ENCODE data around the gene MGAT4A. TPM values are rescaled to one million over a fixed set of nuclear protein-coding genes. Genes with fewer than 3 reads are reported as not detected.

Gene MGAT4A
- total and polyA plus RNA-seq, 2 experiments from 2014 or later: 4.4 to 5.6 TPM

DNA sequence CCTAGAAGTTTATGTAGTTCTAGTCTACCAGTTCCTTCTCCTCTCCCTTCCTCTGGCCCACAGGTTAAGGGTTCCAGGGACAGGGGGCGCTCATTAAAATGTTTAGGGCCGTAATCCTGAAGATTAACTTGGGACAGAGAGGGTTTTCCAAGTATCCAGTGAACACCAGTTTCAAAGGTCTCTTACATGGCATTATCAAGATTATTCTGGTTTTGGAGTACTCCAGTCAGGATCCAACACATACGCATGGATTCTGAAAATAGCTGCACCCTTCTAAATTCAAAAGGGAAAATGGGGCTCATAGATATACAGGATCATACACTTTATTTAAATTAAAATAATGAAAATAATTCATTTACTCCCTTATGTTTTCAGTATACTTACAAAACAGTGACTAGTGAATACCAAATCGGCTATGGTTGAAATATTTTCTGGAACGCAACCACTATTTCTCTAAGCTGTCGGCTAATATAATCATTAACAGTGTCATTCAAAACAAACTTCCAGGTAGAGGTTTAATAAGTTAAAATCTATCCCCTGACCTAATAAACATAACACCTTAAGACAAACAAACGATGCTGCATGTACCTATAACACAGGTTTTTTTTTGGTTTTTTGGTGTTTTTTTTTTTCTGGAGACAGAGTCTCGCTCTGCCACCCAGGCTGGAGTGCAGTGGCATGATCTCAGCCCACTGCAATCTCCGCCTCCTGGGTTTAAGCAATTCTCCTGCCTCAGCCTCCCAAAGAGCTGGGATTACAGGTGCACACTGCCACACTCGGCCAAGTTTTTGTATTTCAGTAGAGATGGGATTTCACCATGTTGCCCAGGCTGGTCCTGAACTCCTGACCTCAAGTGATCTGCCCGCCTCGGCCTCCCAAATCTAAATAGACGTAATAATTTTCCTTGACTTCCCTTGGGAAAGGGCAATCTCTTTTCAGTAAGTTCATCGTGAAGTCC is 44.7 kb downstream of the MGAT4A start:
- peaks cover 4% of the 10 kb centered on the region for H3K4me1 Mint-ChIP-seq
- no peak overlapping the region for H2AFZ ChIP-seq
- H3K36me3 Mint-ChIP-seq (ENCODE audit: low read depth): no peaks in the 10 kb centered on the region
- H3K4me2 ChIP-seq: no peak overlapping the region
- no peaks in the 10 kb centered on the region for H4K20me1 ChIP-seq (replicated peaks; ENCODE audit: insufficient read depth)
- no peak overlapping the region for H3K4me3 Mint-ChIP-seq
- TF ChIP-seq, protein P1, sequence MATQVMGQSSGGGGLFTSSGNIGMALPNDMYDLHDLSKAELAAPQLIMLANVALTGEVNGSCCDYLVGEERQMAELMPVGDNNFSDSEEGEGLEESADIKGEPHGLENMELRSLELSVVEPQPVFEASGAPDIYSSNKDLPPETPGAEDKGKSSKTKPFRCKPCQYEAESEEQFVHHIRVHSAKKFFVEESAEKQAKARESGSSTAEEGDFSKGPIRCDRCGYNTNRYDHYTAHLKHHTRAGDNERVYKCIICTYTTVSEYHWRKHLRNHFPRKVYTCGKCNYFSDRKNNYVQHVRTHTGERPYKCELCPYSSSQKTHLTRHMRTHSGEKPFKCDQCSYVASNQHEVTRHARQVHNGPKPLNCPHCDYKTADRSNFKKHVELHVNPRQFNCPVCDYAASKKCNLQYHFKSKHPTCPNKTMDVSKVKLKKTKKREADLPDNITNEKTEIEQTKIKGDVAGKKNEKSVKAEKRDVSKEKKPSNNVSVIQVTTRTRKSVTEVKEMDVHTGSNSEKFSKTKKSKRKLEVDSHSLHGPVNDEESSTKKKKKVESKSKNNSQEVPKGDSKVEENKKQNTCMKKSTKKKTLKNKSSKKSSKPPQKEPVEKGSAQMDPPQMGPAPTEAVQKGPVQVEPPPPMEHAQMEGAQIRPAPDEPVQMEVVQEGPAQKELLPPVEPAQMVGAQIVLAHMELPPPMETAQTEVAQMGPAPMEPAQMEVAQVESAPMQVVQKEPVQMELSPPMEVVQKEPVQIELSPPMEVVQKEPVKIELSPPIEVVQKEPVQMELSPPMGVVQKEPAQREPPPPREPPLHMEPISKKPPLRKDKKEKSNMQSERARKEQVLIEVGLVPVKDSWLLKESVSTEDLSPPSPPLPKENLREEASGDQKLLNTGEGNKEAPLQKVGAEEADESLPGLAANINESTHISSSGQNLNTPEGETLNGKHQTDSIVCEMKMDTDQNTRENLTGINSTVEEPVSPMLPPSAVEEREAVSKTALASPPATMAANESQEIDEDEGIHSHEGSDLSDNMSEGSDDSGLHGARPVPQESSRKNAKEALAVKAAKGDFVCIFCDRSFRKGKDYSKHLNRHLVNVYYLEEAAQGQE (IDR thresholded peaks at IDR 0.05; ENCODE audit: unreplicated experiment): no peak
- TF ChIP-seq EZH2 (IDR thresholded peaks at IDR 0.05; ENCODE audit: low read depth, unreplicated experiment): no peak
- TF ChIP-seq, protein P2, sequence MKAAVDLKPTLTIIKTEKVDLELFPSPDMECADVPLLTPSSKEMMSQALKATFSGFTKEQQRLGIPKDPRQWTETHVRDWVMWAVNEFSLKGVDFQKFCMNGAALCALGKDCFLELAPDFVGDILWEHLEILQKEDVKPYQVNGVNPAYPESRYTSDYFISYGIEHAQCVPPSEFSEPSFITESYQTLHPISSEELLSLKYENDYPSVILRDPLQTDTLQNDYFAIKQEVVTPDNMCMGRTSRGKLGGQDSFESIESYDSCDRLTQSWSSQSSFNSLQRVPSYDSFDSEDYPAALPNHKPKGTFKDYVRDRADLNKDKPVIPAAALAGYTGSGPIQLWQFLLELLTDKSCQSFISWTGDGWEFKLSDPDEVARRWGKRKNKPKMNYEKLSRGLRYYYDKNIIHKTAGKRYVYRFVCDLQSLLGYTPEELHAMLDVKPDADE (IDR thresholded peaks at IDR 0.05): no peak
- no peak for TF ChIP-seq CREB1 (CRISPR knock-in tag; IDR thresholded peaks at IDR 0.05; ENCODE audit: low read depth)
- TF ChIP-seq, protein P3, sequence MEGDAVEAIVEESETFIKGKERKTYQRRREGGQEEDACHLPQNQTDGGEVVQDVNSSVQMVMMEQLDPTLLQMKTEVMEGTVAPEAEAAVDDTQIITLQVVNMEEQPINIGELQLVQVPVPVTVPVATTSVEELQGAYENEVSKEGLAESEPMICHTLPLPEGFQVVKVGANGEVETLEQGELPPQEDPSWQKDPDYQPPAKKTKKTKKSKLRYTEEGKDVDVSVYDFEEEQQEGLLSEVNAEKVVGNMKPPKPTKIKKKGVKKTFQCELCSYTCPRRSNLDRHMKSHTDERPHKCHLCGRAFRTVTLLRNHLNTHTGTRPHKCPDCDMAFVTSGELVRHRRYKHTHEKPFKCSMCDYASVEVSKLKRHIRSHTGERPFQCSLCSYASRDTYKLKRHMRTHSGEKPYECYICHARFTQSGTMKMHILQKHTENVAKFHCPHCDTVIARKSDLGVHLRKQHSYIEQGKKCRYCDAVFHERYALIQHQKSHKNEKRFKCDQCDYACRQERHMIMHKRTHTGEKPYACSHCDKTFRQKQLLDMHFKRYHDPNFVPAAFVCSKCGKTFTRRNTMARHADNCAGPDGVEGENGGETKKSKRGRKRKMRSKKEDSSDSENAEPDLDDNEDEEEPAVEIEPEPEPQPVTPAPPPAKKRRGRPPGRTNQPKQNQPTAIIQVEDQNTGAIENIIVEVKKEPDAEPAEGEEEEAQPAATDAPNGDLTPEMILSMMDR (conservative IDR thresholded peaks at IDR 0.05; ENCODE audit: low read depth in 2 of 2): no peak
- TF ChIP-seq ZNF331 (CRISPR knock-in tag; IDR thresholded peaks at IDR 0.05; ENCODE audit: low read depth): no peak
- TF ChIP-seq NANOG (IDR thresholded peaks at IDR 0.05; ENCODE audit: borderline replicate concordance): no peak
- no peak for TF ChIP-seq EZH2phosphoT487 (IDR thresholded peaks at IDR 0.05; ENCODE audit: unreplicated experiment)
- no peak for TF ChIP-seq STAT1 (IDR thresholded peaks at IDR 0.05; ENCODE audit: unreplicated experiment)
- H3K79me2 ChIP-seq (replicated peaks; ENCODE audit: insufficient read depth): no peaks in the 10 kb centered on the region
- no peaks in the 10 kb centered on the region for H3F3A ChIP-seq (replicated peaks; ENCODE audit: low read depth)
- peaks cover 3% of the 10 kb centered on the region for H3K27me3 Mint-ChIP-seq (ENCODE audit: insufficient read depth, low read depth, poor library complexity)
- no peaks in the 10 kb centered on the region for H3K27me3 ChIP-seq (ENCODE audit: insufficient read depth)
- no peak overlapping the region for H3K27ac ChIP-seq (ENCODE audit: low read depth)
- no peak for DNase-seq (ENCODE audit: low spot score)
- H3K27ac Mint-ChIP-seq: no peak overlapping the region
- H3K9me3 Mint-ChIP-seq: no peaks in the 10 kb centered on the region
- H3K4me1 ChIP-seq (ENCODE audit: insufficient read depth): no peaks in the 10 kb centered on the region
- no peaks in the 10 kb centered on the region for H3K36me3 ChIP-seq (ENCODE audit: insufficient read depth)
- no peak overlapping the region for H3K4me3 ChIP-seq
- ATAC-seq: no peak
- H3K9me2 ChIP-seq (ENCODE audit: insufficient read depth): peaks cover 7% of the 10 kb centered on the region; the same call in 1 of the 2 replicates

All from GM23338 (cell line).